Measurements from ENCODE around the gene SMIM41. TPM values are rescaled to one million over a fixed set of nuclear protein-coding genes. Genes with fewer than 3 reads are reported as not detected.

The SMIM41 gene
- total and polyA plus RNA-seq, 10 of the 15 experiments (the other 5 are each of a cell fraction or from before 2014, with no cell fraction given) = not detected

DNA sequence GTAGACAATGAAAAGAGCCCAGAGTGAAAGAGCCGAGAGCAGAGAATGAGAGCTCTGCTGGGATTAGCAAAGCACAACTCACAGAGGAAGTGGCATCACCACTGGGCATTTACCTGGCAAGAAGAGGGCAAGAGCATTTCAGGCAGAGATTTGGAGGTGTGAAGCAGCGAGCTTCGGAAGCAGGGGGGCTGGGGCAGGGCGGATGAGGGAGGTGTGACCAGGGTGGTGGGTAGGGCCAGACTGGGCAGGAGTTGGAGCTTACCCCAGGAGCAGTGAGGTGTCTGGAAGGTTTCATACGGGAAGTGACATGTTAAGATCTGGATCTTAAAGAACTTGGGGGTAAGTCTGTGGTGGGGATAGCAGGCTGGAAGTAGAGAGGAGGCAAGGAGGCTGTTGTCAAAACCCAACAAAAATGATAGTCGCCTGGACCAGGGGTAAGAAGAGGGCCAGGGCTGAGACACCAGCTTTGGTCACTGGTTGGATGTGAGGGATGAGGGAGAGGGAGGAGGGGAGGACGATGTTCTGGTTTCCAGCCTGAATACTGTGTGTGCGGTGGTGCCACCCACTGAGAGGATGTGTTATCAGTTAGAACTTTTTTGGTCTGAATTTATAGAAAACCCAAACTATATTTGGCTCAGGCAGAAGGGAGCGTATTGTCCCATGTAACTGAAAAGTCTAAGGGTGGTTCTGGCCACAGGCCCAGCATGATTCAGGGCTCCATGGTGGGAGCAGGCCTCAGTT lies 5.2 kb downstream of the SMIM41 start (continued):
- TF ChIP-seq, protein P1, sequence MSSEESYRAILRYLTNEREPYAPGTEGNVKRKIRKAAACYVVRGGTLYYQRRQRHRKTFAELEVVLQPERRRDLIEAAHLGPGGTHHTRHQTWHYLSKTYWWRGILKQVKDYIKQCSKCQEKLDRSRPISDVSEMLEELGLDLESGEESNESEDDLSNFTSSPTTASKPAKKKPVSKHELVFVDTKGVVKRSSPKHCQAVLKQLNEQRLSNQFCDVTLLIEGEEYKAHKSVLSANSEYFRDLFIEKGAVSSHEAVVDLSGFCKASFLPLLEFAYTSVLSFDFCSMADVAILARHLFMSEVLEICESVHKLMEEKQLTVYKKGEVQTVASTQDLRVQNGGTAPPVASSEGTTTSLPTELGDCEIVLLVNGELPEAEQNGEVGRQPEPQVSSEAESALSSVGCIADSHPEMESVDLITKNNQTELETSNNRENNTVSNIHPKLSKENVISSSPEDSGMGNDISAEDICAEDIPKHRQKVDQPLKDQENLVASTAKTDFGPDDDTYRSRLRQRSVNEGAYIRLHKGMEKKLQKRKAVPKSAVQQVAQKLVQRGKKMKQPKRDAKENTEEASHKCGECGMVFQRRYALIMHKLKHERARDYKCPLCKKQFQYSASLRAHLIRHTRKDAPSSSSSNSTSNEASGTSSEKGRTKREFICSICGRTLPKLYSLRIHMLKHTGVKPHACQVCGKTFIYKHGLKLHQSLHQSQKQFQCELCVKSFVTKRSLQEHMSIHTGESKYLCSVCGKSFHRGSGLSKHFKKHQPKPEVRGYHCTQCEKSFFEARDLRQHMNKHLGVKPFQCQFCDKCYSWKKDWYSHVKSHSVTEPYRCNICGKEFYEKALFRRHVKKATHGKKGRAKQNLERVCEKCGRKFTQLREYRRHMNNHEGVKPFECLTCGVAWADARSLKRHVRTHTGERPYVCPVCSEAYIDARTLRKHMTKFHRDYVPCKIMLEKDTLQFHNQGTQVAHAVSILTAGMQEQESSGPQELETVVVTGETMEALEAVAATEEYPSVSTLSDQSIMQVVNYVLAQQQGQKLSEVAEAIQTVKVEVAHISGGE (CRISPR knock-in tag; IDR thresholded peaks at IDR 0.05) = no peak
- TF ChIP-seq ZNF217 (IDR thresholded peaks at IDR 0.05) = no peak
- TF ChIP-seq, protein P2, sequence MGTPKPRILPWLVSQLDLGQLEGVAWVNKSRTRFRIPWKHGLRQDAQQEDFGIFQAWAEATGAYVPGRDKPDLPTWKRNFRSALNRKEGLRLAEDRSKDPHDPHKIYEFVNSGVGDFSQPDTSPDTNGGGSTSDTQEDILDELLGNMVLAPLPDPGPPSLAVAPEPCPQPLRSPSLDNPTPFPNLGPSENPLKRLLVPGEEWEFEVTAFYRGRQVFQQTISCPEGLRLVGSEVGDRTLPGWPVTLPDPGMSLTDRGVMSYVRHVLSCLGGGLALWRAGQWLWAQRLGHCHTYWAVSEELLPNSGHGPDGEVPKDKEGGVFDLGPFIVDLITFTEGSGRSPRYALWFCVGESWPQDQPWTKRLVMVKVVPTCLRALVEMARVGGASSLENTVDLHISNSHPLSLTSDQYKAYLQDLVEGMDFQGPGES (IDR thresholded peaks at IDR 0.05) = no peak
- TF ChIP-seq, protein P3, sequence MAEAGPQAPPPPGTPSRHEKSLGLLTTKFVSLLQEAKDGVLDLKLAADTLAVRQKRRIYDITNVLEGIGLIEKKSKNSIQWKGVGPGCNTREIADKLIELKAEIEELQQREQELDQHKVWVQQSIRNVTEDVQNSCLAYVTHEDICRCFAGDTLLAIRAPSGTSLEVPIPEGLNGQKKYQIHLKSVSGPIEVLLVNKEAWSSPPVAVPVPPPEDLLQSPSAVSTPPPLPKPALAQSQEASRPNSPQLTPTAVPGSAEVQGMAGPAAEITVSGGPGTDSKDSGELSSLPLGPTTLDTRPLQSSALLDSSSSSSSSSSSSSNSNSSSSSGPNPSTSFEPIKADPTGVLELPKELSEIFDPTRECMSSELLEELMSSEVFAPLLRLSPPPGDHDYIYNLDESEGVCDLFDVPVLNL (IDR thresholded peaks at IDR 0.05; ENCODE audit: low read depth, low read length) = no peak
- TF ChIP-seq, protein P4, sequence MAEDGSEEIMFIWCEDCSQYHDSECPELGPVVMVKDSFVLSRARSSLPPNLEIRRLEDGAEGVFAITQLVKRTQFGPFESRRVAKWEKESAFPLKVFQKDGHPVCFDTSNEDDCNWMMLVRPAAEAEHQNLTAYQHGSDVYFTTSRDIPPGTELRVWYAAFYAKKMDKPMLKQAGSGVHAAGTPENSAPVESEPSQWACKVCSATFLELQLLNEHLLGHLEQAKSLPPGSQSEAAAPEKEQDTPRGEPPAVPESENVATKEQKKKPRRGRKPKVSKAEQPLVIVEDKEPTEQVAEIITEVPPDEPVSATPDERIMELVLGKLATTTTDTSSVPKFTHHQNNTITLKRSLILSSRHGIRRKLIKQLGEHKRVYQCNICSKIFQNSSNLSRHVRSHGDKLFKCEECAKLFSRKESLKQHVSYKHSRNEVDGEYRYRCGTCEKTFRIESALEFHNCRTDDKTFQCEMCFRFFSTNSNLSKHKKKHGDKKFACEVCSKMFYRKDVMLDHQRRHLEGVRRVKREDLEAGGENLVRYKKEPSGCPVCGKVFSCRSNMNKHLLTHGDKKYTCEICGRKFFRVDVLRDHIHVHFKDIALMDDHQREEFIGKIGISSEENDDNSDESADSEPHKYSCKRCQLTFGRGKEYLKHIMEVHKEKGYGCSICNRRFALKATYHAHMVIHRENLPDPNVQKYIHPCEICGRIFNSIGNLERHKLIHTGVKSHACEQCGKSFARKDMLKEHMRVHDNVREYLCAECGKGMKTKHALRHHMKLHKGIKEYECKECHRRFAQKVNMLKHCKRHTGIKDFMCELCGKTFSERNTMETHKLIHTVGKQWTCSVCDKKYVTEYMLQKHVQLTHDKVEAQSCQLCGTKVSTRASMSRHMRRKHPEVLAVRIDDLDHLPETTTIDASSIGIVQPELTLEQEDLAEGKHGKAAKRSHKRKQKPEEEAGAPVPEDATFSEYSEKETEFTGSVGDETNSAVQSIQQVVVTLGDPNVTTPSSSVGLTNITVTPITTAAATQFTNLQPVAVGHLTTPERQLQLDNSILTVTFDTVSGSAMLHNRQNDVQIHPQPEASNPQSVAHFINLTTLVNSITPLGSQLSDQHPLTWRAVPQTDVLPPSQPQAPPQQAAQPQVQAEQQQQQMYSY (CRISPR knock-in tag; IDR thresholded peaks at IDR 0.05) = no peak
- no peak for TF ChIP-seq SREBF2 (IDR thresholded peaks at IDR 0.05; ENCODE audit: low read length)
- TF ChIP-seq NRF1 (conservative IDR thresholded peaks at IDR 0.05; ENCODE audit: low read depth, low read length) = no peak
- TF ChIP-seq SPI1 (IDR thresholded peaks at IDR 0.05; ENCODE audit: borderline replicate concordance, insufficient read depth, low read depth, low read length) = no peak
- TF ChIP-seq FOXK2 (IDR thresholded peaks at IDR 0.05) = no peak
- TF ChIP-seq DPF2 (IDR thresholded peaks at IDR 0.05) = no peak
